Esophagus muscularis mucosa (tissue), 4 donors: ENCODE data around the gene KLHL6. TPM values are rescaled to one million over a fixed set of nuclear protein-coding genes. Genes with fewer than 3 reads are reported as not detected.
"Not testable (repeated sequence)": the region's sequence is repeated elsewhere in the genome, so short reads cannot be mapped to it uniquely, and the experiment has no call there.

ENCODE experiments used
- DNase-seq: peaks from one replicate; pipeline ENCODE4 v3.0.0-alpha.2; 2017; ENCODE audit errors: extremely low spot score
- H3K27ac ChIP-seq, 4 donors: fragments of 200-600 bp; sonication (generic); replicated peaks in 1 of 4; 1 replicate in 3 of 4; 2 replicates in 1 of 4; pipeline ENCODE4 v1.5.1; 2016 to 2019; ENCODE audit warnings: mild to moderate bottlenecking in 1 of 4
- H3K27me3 ChIP-seq, 4 donors: fragments of 200-600 bp; sonication (generic); one replicate each; pipeline versions ENCODE4 v1.5.1 to v1.6.0; 2016 to 2019
- H3K36me3 ChIP-seq, 4 donors: fragments of 200-600 bp; sonication (generic); one replicate each; pipeline ENCODE4 v1.5.1; 2016 to 2019
- H3K4me1 ChIP-seq, 4 donors: fragments of 200-600 bp; sonication (generic); one replicate each; pipeline ENCODE4 v1.5.1; 2016 to 2019
- H3K4me3 ChIP-seq, 4 donors: fragments of 200-600 bp; sonication (generic); 1 replicate in 2 of 4; 2 replicates in 2 of 4; pipeline ENCODE4 v1.5.1; 2016 to 2019; ENCODE audit warnings: mild to moderate bottlenecking in 4 of 4, moderate library complexity in 1 of 4
- H3K9me3 ChIP-seq, 4 donors: fragments of 200-600 bp; sonication (generic); 1 replicate in 3 of 4; 2 replicates in 1 of 4; pipeline ENCODE4 v1.5.1; 2016 to 2019
- EP300 ChIP-seq: sonication (generic); formaldehyde crosslinking; IDR thresholded peaks from one replicate; pipeline ENCODE4 v1.6.1; 2017; ENCODE audit warnings: antibody characterized with exemption
- POLR2A ChIP-seq: fragments of 450-650 bp; IDR thresholded peaks from one replicate; pipeline ENCODE4 v1.6.1; 2017; ENCODE audit warnings: antibody characterized with exemption, moderate library complexity, mild to moderate bottlenecking, low read depth
- POLR2AphosphoS5 ChIP-seq, 2 donors: sonication (generic); formaldehyde crosslinking; IDR thresholded peaks; one replicate each; pipeline ENCODE4 v1.6.1; 2017; ENCODE audit warnings: antibody characterized with exemption in 2 of 2
- WGBS: methylation state at CpG from one replicate; pipeline ENCODE4 v1.1.5; 2018; 5-methylcytosine and 5-hydroxymethylcytosine counted together
- intact Hi-C: fragments of 100-400 bp; cut with DNase I; formaldehyde crosslinking; loops from one replicate; pipeline ENCODE4 v1.15.1; 2023
- total RNA-seq, 4 donors: library from RNA; depleted of rRNA; stranded (reverse); fragments of >200 nt; gene quantifications; one replicate each; pipeline versions ENCODE4 v1.1.0 to v1.2.1, GENCODE V29; 2016
- TF ChIP-seq, protein P1 (sequence below), 3 experiments: fragments of 200-600 bp in 2 of 3; fragments of 450-650 bp in 1 of 3; sonication (generic) in 2 of 3; IDR thresholded peaks; one replicate each; pipeline ENCODE4 v1.5.1; 2017 to 2019; ENCODE audit warnings: antibody characterized with exemption in 3 of 3, mild to moderate bottlenecking in 2 of 3, moderate library complexity in 1 of 3

KLHL6 gene
- total RNA-seq, 4 donors from 2014 or later: 0.71 to 4.1 (median 1.3) TPM

DNA sequence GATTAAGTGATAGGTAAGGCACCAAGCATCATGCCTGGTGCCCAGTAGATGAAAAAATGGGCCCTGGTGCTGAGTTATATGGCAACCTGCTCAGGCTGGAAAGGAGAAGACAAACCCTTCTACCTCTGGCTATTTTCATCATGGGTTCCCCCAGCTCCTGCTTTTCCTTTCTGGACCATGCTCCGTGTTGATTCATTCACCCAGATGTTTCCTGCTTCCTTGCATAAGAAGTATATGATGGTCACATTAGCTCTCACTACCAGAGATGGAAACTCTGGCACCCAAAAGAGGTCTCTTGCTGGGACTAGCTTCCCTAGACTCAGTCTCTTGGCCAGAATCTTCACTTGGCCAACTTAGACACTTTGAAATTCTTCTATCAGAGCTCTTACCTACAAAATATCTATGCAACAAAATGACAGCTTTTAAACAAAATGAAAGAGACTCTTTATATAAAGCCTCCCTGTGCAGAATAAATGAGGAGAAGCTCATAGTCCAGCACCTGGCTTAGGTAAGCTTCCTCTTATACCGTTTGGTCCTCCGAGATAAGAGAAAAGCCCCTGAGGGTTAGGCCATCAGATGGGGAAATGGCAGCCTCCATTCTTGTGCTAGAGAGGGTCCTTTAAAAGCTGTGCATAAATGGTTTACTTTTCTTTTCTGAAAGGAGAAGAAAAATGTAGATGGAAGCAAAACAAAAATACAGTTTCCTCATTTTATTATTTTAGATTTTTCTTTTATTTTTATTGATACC lies 80.3 kb downstream of the KLHL6 start:
- Histone ChIP-seq H3K36me3 (no peaks in the 10 kb centered on the region), H3K4me1 (peaks cover 7 to 11% (median 8%) of the 10 kb centered on the region in 4 donors), H3K27me3 (peaks cover 0 to 6% (median 0%) of the 10 kb centered on the region in 4 donors), H3K9me3 (no peaks in the 10 kb centered on the region), H3K27ac (no peak overlapping the region), H3K4me3 (no peak overlapping the region)
- TF ChIP-seq EP300 (no peak), POLR2AphosphoS5 (IDR thresholded peaks at IDR 0.05) (no peak), POLR2A (no peak)
- TF ChIP-seq, protein P1, sequence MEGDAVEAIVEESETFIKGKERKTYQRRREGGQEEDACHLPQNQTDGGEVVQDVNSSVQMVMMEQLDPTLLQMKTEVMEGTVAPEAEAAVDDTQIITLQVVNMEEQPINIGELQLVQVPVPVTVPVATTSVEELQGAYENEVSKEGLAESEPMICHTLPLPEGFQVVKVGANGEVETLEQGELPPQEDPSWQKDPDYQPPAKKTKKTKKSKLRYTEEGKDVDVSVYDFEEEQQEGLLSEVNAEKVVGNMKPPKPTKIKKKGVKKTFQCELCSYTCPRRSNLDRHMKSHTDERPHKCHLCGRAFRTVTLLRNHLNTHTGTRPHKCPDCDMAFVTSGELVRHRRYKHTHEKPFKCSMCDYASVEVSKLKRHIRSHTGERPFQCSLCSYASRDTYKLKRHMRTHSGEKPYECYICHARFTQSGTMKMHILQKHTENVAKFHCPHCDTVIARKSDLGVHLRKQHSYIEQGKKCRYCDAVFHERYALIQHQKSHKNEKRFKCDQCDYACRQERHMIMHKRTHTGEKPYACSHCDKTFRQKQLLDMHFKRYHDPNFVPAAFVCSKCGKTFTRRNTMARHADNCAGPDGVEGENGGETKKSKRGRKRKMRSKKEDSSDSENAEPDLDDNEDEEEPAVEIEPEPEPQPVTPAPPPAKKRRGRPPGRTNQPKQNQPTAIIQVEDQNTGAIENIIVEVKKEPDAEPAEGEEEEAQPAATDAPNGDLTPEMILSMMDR (IDR thresholded peaks at IDR 0.05): no peak
- 59% methylated on average over 3 of the region's 3 CpGs for WGBS
- peak; percentile 83 for DNase-seq
- intact Hi-C loops: no loop called here

DNA sequence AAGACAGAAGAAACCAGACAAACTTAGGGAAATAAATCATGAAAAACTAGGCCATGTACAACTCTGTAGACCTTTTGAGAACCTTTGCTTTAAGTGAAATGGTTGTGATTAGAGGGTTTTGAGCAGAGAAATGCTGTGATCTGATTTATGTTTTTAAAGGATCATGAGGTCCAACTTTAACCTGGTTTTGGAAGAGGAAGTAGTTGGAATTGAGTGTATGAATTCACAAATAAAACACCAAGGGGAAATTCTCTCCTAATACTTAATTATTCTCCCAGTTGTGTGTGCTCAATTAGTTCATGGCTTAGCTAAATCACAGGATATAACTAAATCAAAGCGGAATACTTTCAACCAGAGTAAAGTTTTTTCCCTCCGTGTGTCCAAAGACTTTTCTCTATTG lies 81.5 kb downstream of the KLHL6 start:
- TF ChIP-seq POLR2AphosphoS5 (IDR thresholded peaks at IDR 0.05) (no peak), POLR2A (no peak), EP300 (no peak)
- TF ChIP-seq, protein P1 (IDR thresholded peaks at IDR 0.05): no peak

DNA sequence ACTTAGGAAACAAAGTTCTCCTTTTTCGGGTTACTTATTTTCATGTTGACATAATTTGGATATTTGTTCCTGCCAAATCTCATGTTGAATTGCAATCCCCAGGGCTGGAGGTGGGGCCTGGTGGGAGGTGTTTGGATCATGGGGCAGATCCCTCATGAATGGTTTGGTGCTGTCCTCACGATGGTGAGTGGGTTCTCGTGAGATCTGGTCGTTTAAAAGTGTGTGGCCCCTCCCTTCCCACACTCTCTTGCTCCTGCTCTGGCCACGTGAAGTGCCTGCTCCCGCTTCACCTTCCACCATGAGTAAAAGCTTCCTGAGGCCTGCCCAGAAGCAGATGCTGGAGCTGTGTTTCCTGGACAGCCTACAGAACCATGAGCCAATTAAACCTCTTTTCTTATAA lies 83.4 kb downstream of the KLHL6 start:
- intact Hi-C loops: no loop called here
- 66% methylated on average over 6 of the region's 6 CpGs for WGBS

More for the DNA sequence above, 81.5 kb downstream of the KLHL6 start:
- Histone ChIP-seq H3K27me3 (peaks cover 0 to 6% (median 0%) of the 10 kb centered on the region in 4 donors), H3K4me1 (peaks cover 0 to 8% (median 3%) of the 10 kb centered on the region in 4 donors), H3K9me3 (no peaks in the 10 kb centered on the region), H3K27ac (no peak overlapping the region), H3K36me3 (no peaks in the 10 kb centered on the region), H3K4me3 (no peak overlapping the region)
- WGBS: 77% methylated on average over 2 of the region's 2 CpGs
- intact Hi-C loops: no loop called here
- DNase-seq: no peak

DNA sequence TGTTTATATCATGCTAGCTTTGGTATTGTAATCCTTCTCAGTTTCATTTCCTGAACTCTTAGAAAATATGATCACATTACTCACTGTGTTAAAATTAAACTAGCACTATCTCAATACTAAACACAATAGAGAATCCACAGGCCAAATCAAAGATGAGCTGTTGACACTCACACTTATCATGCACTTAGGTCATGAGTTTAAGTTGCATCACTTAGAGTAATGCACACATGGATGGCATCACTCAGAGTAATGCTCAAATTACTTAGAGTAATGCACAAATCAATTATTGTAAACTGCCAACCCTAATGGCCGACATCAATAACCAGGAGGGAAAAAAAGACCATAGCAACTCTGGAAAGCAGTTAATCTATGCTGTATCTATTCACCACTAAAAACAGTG lies 87.1 kb downstream of the KLHL6 start:
- Histone ChIP-seq H3K36me3 (no peaks in the 10 kb centered on the region), H3K27ac (no peak overlapping the region), H3K27me3 (peaks cover 0 to 4% (median 0%) of the 10 kb centered on the region in 4 donors), H3K4me3 (no peak overlapping the region), H3K9me3 (no peaks in the 10 kb centered on the region), H3K4me1 (peaks cover 0 to 8% (median 3%) of the 10 kb centered on the region in 4 donors)
- intact Hi-C loops: no loop called here
- DNase-seq: no peak
- WGBS: 100% methylated on average over 1 of the region's 1 CpG
- TF ChIP-seq, protein P1 (IDR thresholded peaks at IDR 0.05): no peak
- TF ChIP-seq EP300: no peak

More for the DNA sequence above, 83.4 kb downstream of the KLHL6 start:
- H3K27me3 ChIP-seq: no peaks in the 10 kb centered on the region
- no peak for TF ChIP-seq POLR2A
- no peaks in the 10 kb centered on the region for H3K9me3 ChIP-seq
- H3K36me3 ChIP-seq: no peaks in the 10 kb centered on the region
- H3K27ac ChIP-seq: no peak overlapping the region
- peaks cover 0 to 8% (median 3%) of the 10 kb centered on the region in 4 donors for H3K4me1 ChIP-seq
- peak; percentile 62 for DNase-seq
- no peak overlapping the region for H3K4me3 ChIP-seq

DNA sequence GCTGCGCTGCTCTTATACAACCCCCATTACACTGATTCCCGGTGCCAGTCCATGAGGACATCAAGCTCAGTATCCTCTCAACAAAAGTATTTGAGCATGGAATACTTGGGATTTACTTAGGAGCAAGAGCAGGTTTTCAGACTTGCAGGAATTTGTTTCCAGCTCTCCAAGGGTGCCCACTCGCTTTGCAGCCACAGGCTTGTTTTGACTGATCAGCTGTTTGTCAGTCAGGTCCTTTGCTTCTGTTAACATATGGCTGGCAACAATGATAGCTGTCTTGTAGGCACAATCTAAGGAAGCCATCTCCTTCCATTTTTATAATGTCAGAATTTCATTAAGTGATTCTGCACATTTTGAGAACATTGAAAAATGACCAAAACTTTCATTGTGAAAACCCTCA lies 88.9 kb downstream of the KLHL6 start:
- WGBS: 67% methylated on average over 3 of the region's 3 CpGs
- intact Hi-C loops: no loop called here

DNA sequence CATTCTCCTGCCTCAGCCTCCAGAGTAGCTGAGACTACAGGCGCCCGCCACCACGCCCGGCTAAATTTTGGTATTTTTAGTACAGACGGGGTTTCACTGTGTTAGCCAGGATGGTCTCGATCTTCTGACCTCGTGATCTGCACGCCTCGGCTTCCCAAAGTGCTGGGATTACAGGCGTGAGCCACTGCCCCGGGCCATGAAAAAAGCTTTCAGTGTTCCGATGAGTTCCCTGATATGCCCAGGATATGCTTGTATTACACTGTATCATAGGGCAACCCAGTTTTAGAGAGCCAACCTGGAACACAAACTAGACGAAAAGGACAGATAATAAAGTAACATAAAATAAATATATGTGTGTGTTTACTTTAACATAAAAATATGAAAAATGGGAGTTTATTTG lies 89.8 kb downstream of the KLHL6 start:
- DNase-seq, H3K27me3 ChIP-seq, H3K4me1 ChIP-seq, H3K9me3 ChIP-seq, intact Hi-C loops, H3K36me3 ChIP-seq, H3K27ac ChIP-seq, H3K4me3 ChIP-seq: not testable (repeated sequence)
- WGBS: 74% methylated on average over 13 of the region's 13 CpGs

More for the DNA sequence above, 88.9 kb downstream of the KLHL6 start:
- TF ChIP-seq EP300 (no peak), POLR2A (no peak), POLR2AphosphoS5 (IDR thresholded peaks at IDR 0.05) (no peak)
- TF ChIP-seq, protein P1 (IDR thresholded peaks at IDR 0.05): no peak
- H3K36me3 ChIP-seq: no peaks in the 10 kb centered on the region
- H3K4me1 ChIP-seq: peaks cover 0 to 8% (median 3%) of the 10 kb centered on the region in 4 donors
- H3K27me3 ChIP-seq: peaks cover 0 to 4% (median 0%) of the 10 kb centered on the region in 4 donors
- no peak overlapping the region for H3K4me3 ChIP-seq
- no peak overlapping the region for H3K27ac ChIP-seq
- H3K9me3 ChIP-seq: no peaks in the 10 kb centered on the region
- DNase-seq: peak; percentile 37
